Mucosa of gallbladder (tissue), 1 donor: Measurements from ENCODE around the gene RBFOX2. TPM values are rescaled to one million over a fixed set of nuclear protein-coding genes. Genes with fewer than 3 reads are reported as not detected.

ENCODE experiments used
- DNase-seq: peaks from one replicate; pipeline ENCODE4 v3.0.0-alpha.2; 2020; ENCODE audit warnings: low spot score
- total RNA-seq: library from RNA; stranded (reverse); gene quantifications from one replicate; pipeline ENCODE4 v1.2.1, GENCODE V29; 2021
- donor health status: DM: no; HTN: no; CAD: no.

The RBFOX2 gene
- total RNA-seq, 1 donor from 2014 or later, result 81.1 TPM

- DNase-seq, result no peak
Measured at GRCh38 chr22:35864545-35865165, 164.0 kb downstream of the RBFOX2 start.

GRCh38 chr22:35863432-35863831 lies 165.2 kb downstream of the RBFOX2 start:
- DNase-seq, result no peak

GRCh38 chr22:35862697-35863096 lies 165.9 kb downstream of the RBFOX2 start:
- DNase-seq, result no peak

- DNase-seq, result no peak
Measured at GRCh38 chr22:35861451-35861850, 167.2 kb downstream of the RBFOX2 start.

GRCh38 chr22:35860837-35861236 lies 167.8 kb downstream of the RBFOX2 start:
- no peak for DNase-seq

GRCh38 chr22:35860087-35860733 lies 168.4 kb downstream of the RBFOX2 start:
- no peak for DNase-seq

GRCh38 chr22:35854334-35854733 lies 174.3 kb downstream of the RBFOX2 start:
- no peak for DNase-seq

GRCh38 chr22:35852076-35852475 lies 176.5 kb downstream of the RBFOX2 start:
- DNase-seq, result no peak

GRCh38 chr22:35850831-35851230 lies 177.8 kb downstream of the RBFOX2 start:
- no peak for DNase-seq

GRCh38 chr22:35846804-35847203 lies 181.8 kb downstream of the RBFOX2 start:
- DNase-seq, result no peak

- DNase-seq, result no peak
Measured at GRCh38 chr22:35844886-35845285, 183.7 kb downstream of the RBFOX2 start.

GRCh38 chr22:35842954-35843353 lies 185.7 kb downstream of the RBFOX2 start:
- DNase-seq, result no peak

GRCh38 chr22:35842519-35842913 lies 186.1 kb downstream of the RBFOX2 start:
- no peak for DNase-seq

- DNase-seq, result no peak
Measured at GRCh38 chr22:35841907-35842518, 186.6 kb downstream of the RBFOX2 start.

GRCh38 chr22:35840302-35840739 lies 188.3 kb downstream of the RBFOX2 start:
- peak; percentile 85 for DNase-seq

GRCh38 chr22:35839841-35840301 lies 188.8 kb downstream of the RBFOX2 start:
- no peak for DNase-seq

- DNase-seq, result no peak
Measured at GRCh38 chr22:35838855-35839576, 189.6 kb downstream of the RBFOX2 start.

GRCh38 chr22:35837101-35837727 lies 191.4 kb downstream of the RBFOX2 start:
- DNase-seq, result no peak

GRCh38 chr22:35835998-35836691 lies 192.5 kb downstream of the RBFOX2 start:
- DNase-seq, result peak; percentile 67

GRCh38 chr22:35835267-35835997 lies 193.2 kb downstream of the RBFOX2 start:
- no peak for DNase-seq

- no peak for DNase-seq
Measured at GRCh38 chr22:35834061-35834460, 194.6 kb downstream of the RBFOX2 start.
